Liver (tissue), 9 donors: Measurements from ENCODE around the gene CRYGD. TPM values are rescaled to one million over a fixed set of nuclear protein-coding genes. Genes with fewer than 3 reads are reported as not detected.

Experiments used
- DNase-seq: peaks from one replicate; pipeline ENCODE4 v3.0.0-alpha.2; 2017; ENCODE audit warnings: low spot score
- H3K27ac ChIP-seq, 2 donors: one replicate each; pipeline ENCODE4 v1.7.0; 2013; ENCODE audit warnings: inconsistent platforms in 2 of 2, low read length in 2 of 2, control low read depth in 1 of 2, low read depth in 1 of 2, mild to moderate bottlenecking in 1 of 2
- H3K27me3 ChIP-seq, 4 donors: one replicate each; pipeline versions ENCODE4 v1.6.1 to v1.7.0; 2013; ENCODE audit warnings: low read length in 3 of 4, inconsistent platforms in 1 of 4, mild to moderate bottlenecking in 1 of 4, moderate library complexity in 1 of 4; ENCODE audit not compliant: control insufficient read depth in 4 of 4, insufficient read depth in 4 of 4
- H3K36me3 ChIP-seq, 4 donors: one replicate each; pipeline versions ENCODE4 v1.6.1 to v1.7.0; 2013; ENCODE audit warnings: low read length in 3 of 4, mild to moderate bottlenecking in 3 of 4, low read depth in 1 of 4, moderate library complexity in 1 of 4; ENCODE audit not compliant: control insufficient read depth in 4 of 4, insufficient read depth in 3 of 4
- H3K4me1 ChIP-seq, 4 donors: one replicate each; pipeline versions ENCODE4 v1.6.1 to v1.7.0; 2013; ENCODE audit warnings: low read length in 3 of 4, mild to moderate bottlenecking in 3 of 4, moderate library complexity in 1 of 4; ENCODE audit not compliant: control insufficient read depth in 4 of 4, insufficient read depth in 4 of 4
- H3K4me3 ChIP-seq, 3 donors: one replicate each; pipeline versions ENCODE4 v1.6.1 to v1.7.0; 2013; ENCODE audit warnings: low read length in 3 of 3, control low read depth in 1 of 3, low read depth in 1 of 3, mild to moderate bottlenecking in 1 of 3
- H3K9ac ChIP-seq, 2 donors: one replicate each; pipeline ENCODE4 v1.7.0; 2013; ENCODE audit warnings: low read length in 2 of 2, mild to moderate bottlenecking in 2 of 2, moderate library complexity in 2 of 2, control low read depth in 1 of 2, low read depth in 1 of 2
- H3K9me3 ChIP-seq, 4 donors: one replicate each; pipeline versions ENCODE4 v1.6.1 to v1.7.0; 2013; ENCODE audit warnings: low read length in 3 of 4; ENCODE audit not compliant: control insufficient read depth in 4 of 4
- CTCF ChIP-seq: fragments of 150-350 bp; IDR thresholded peaks from 2 replicates; pipeline ENCODE4 v1.5.1; 2017; ENCODE audit warnings: improper control_type of control experiment, low read depth, low read length; ENCODE audit not compliant: missing input control
- EGR1 ChIP-seq, 2 donors: IDR thresholded peaks; 2 replicates each; pipeline ENCODE4 v1.6.1; 2016 to 2018; ENCODE audit warnings: antibody characterized with exemption in 2 of 2, low read depth in 2 of 2
- FOXA1 ChIP-seq: IDR thresholded peaks from 2 replicates; pipeline ENCODE4 v1.6.1; 2016; ENCODE audit warnings: antibody characterized with exemption
- FOXA2 ChIP-seq: IDR thresholded peaks from 2 replicates; pipeline ENCODE4 v1.6.1; 2016; ENCODE audit warnings: antibody characterized with exemption
- GABPA ChIP-seq, 2 donors: IDR thresholded peaks in 1 of 2; conservative IDR thresholded peaks in 1 of 2; 2 replicates each; pipeline ENCODE4 v1.6.1; 2016; ENCODE audit warnings: antibody characterized with exemption in 2 of 2, mild to moderate bottlenecking in 1 of 2, moderate library complexity in 1 of 2
- HNF4A ChIP-seq, 2 donors: conservative IDR thresholded peaks; 2 replicates each; pipeline ENCODE4 v1.6.1; 2016; ENCODE audit warnings: antibody characterized with exemption in 2 of 2, mild to moderate bottlenecking in 2 of 2
- HNF4G ChIP-seq: IDR thresholded peaks from 2 replicates; pipeline ENCODE4 v1.6.1; 2016; ENCODE audit warnings: antibody characterized with exemption
- JUND ChIP-seq, 2 donors: IDR thresholded peaks; 2 replicates each; pipeline ENCODE4 v1.6.1; 2016; ENCODE audit warnings: antibody characterized with exemption in 2 of 2
- NR2F2 ChIP-seq: IDR thresholded peaks from 2 replicates; pipeline ENCODE4 v1.6.1; 2016; ENCODE audit warnings: antibody characterized with exemption
- RAD21 ChIP-seq, 2 donors: IDR thresholded peaks; 2 replicates each; pipeline ENCODE4 v1.6.1; 2016; ENCODE audit warnings: antibody characterized with exemption in 2 of 2, mild to moderate bottlenecking in 2 of 2
- REST ChIP-seq: IDR thresholded peaks from 2 replicates; pipeline ENCODE4 v1.6.1; 2016; ENCODE audit warnings: antibody characterized with exemption, mild to moderate bottlenecking
- RXRA ChIP-seq, 2 donors: IDR thresholded peaks; 2 replicates each; pipeline ENCODE4 v1.6.1; 2017 to 2018; ENCODE audit warnings: antibody characterized with exemption in 2 of 2, mild to moderate bottlenecking in 1 of 2
- SP1 ChIP-seq: IDR thresholded peaks from 2 replicates; pipeline ENCODE4 v1.6.1; 2018; ENCODE audit warnings: antibody characterized with exemption, mild to moderate bottlenecking
- TAF1 ChIP-seq: conservative IDR thresholded peaks from 2 replicates; pipeline ENCODE4 v1.6.1; 2016; ENCODE audit warnings: antibody characterized with exemption, mild to moderate bottlenecking
- ZBTB33 ChIP-seq: IDR thresholded peaks from 2 replicates; pipeline ENCODE4 v1.6.1; 2016; ENCODE audit warnings: antibody characterized with exemption
- WGBS: extraction: QIAGEN DNeasy Blood & Tissue Kit; methylation state at CpG from one replicate; pipeline ENCODE4 v1.1.7; 2013; 5-methylcytosine and 5-hydroxymethylcytosine counted together
- polyA plus RNA-seq, 2 donors: library from polyadenylated mRNA; stranded (reverse) in 1 of 2; unstranded in 1 of 2; fragments of 200-250 nt in 1 of 2; fragments of >200 nt in 1 of 2; fragmentation: Nextera tagmentation in 1 of 2; extraction: Ambion mirVana in 1 of 2; gene quantifications; one replicate each; pipeline versions ENCODE4 v1.2.1 to v1.2.3, GENCODE V29; 2013 to 2015
- total RNA-seq, 2 donors: library from RNA; depleted of rRNA; stranded (reverse); fragments of >200 nt; gene quantifications; one replicate each; pipeline ENCODE4 v1.2.3, GENCODE V29; 2014
- TF ChIP-seq, protein P1 (sequence below): IDR thresholded peaks from 2 replicates; pipeline ENCODE4 v1.6.1; 2016; ENCODE audit warnings: antibody characterized with exemption
- TF ChIP-seq, protein P2 (sequence below): IDR thresholded peaks from 2 replicates; pipeline ENCODE4 v1.6.1; 2016; ENCODE audit warnings: antibody characterized with exemption
- donor health status: healthy.
- donor health status: healthy.
- donor health status: healthy.
- donor health status: healthy.
- donor health status: healthy.

CRYGD gene
- total and polyA plus RNA-seq, 4 donors: not detected

- Histone ChIP-seq H3K4me3 (no peak overlapping the region), H3K4me1 (peaks cover 0 to 4% (median 0%) of the 10 kb centered on the region in 4 donors), H3K9ac (no peak overlapping the region), H3K27me3 (peaks cover 0 to 3% (median 0%) of the 10 kb centered on the region in 4 donors), H3K9me3 (no peaks in the 10 kb centered on the region), H3K27ac (no peak overlapping the region), H3K36me3 (no peaks in the 10 kb centered on the region)
- DNase-seq: no peak
- 70% methylated on average over 4 of the region's 4 CpGs for WGBS
- TF ChIP-seq, protein P1, sequence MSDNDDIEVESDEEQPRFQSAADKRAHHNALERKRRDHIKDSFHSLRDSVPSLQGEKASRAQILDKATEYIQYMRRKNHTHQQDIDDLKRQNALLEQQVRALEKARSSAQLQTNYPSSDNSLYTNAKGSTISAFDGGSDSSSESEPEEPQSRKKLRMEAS: no peak
- TF ChIP-seq, protein P2, sequence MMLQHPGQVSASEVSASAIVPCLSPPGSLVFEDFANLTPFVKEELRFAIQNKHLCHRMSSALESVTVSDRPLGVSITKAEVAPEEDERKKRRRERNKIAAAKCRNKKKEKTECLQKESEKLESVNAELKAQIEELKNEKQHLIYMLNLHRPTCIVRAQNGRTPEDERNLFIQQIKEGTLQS: no peak
- TF ChIP-seq ZBTB33: no peak
- no peak for TF ChIP-seq TAF1
- no peak for TF ChIP-seq EGR1 (IDR thresholded peaks at IDR 0.05; ENCODE audit: low read depth in 2 of 2)
- TF ChIP-seq FOXA1: no peak
These were observed 927 bp upstream of the CRYGD start for GRCh38 chr2:208125251-208125650.

GRCh38 chr2:208122248-208122647, 2.1 kb downstream of the CRYGD start:
- Histone ChIP-seq H3K27me3 (peaks cover 0 to 5% (median 0%) of the 10 kb centered on the region in 4 donors), H3K4me1 (peaks cover 0 to 4% (median 0%) of the 10 kb centered on the region in 4 donors), H3K27ac (no peak overlapping the region), H3K9ac (no peak overlapping the region), H3K4me3 (no peak overlapping the region), H3K9me3 (no peaks in the 10 kb centered on the region), H3K36me3 (no peaks in the 10 kb centered on the region)
- DNase-seq: no peak
- TF ChIP-seq JUND (IDR thresholded peaks at IDR 0.05) (no peak), HNF4A (conservative IDR thresholded peaks at IDR 0.05) (no peak), HNF4G (no peak), CTCF (no peak), SP1 (no peak), FOXA2 (no peak), REST (no peak), NR2F2 (no peak), RAD21 (IDR thresholded peaks at IDR 0.05) (no peak), GABPA (IDR thresholded peaks at IDR 0.05 in 1 of 2, conservative IDR thresholded peaks at IDR 0.05 in 1 of 2) (no peak), EGR1 (IDR thresholded peaks at IDR 0.05; ENCODE audit: low read depth in 2 of 2) (no peak), TAF1 (no peak), RXRA (IDR thresholded peaks at IDR 0.05) (no peak)
- TF ChIP-seq, protein P1: no peak
- TF ChIP-seq, protein P2: no peak
- 87% methylated on average over 1 of the region's 1 CpG for WGBS
